Tongue (tissue), 2 donors: ENCODE results near the gene MMAB. TPM values are rescaled to one million over a fixed set of nuclear protein-coding genes. Genes with fewer than 3 reads are reported as not detected.

Experiments used
- DNase-seq: peaks from one replicate; pipeline ENCODE4 v3.0.0-alpha.2; 2015
- total RNA-seq: library from RNA; depleted of rRNA; stranded (reverse); fragments of >200 nt; gene quantifications from one replicate; pipeline ENCODE4 v1.2.3, GENCODE V29; 2014

Gene MMAB
- total RNA-seq, 1 donor from 2014 or later, result 17.2 TPM

DNA sequence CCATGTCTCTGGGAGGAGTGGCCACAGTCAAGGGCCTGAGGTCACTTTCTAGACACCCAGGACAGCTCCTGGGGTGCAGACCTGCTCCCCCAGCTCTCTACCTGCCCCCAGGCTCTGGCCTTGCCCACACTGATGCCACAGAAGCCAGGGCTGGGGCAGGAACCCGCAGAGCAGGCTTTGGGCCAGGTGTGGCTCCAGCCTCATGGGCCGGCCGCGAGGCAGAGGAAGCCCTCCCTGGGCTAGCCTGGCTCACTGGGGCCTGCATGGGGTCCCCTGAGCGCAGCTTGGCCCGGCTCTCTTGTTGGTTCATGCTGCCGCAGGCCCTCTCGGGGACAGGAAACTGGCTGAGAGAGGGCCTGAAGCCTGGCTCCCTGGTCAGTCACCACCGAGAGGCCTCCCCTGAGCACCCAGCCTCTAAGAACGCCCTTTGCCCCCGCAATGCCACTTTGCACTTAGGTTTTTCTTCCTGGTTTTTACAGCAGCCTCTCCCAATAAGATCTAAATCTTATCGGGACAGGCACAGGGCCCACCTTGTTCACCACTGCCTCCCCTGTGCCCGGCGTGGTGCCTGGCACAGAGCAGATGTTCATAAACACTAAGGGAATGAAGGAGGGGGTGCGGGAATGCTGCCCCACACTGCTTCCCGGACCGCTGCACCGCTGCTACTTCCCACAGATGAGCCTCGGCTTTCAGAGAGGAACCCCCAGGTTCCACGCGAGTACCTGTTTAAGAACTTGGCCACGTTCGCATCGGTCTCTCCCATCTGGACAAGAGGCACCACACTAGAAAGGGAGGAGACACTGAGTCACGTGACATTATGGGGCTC lies 14.7 kb downstream of the MMAB start:
- no peak for DNase-seq

DNA sequence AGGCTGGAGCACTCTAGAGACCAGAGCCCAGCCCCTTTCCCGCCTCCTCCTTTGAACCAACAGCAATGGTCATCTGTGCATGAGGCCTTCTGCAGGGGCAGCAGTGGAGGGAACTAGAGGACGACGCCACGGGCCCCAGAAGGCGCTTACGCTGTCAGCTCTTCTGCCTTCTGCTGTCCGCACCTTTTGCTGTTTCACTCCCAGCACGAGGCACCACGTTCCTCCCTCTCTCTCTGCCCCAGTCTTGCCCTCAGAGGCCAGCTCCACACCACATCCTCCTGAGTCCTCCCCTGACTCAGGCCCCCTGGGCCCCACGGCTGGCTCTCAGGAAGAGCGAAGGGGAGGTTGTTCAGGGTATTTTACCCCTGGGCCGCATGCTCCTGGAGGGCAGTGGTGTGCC lies 15.5 kb downstream of the MMAB start:
- DNase-seq, result no peak

DNA sequence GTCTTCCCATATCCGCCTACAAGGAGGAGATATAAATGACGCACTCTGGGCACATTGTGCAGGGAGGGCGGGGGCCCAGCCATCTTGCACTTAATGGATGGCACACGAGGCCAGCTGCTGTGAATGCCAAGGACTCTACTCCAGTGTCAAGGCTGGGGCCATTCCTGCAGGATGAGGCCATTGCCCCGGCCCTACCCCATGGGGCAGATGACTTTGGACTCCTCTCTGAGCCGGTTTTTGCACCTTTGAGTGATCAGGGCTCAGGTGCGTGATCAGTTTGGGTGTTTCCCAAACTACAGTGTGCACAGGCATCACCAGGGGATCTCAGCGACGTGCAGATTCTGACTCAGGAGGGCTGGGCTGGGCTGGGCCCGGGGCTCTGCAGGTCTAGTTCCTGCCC lies 16.1 kb downstream of the MMAB start:
- DNase-seq, result no peak

DNA sequence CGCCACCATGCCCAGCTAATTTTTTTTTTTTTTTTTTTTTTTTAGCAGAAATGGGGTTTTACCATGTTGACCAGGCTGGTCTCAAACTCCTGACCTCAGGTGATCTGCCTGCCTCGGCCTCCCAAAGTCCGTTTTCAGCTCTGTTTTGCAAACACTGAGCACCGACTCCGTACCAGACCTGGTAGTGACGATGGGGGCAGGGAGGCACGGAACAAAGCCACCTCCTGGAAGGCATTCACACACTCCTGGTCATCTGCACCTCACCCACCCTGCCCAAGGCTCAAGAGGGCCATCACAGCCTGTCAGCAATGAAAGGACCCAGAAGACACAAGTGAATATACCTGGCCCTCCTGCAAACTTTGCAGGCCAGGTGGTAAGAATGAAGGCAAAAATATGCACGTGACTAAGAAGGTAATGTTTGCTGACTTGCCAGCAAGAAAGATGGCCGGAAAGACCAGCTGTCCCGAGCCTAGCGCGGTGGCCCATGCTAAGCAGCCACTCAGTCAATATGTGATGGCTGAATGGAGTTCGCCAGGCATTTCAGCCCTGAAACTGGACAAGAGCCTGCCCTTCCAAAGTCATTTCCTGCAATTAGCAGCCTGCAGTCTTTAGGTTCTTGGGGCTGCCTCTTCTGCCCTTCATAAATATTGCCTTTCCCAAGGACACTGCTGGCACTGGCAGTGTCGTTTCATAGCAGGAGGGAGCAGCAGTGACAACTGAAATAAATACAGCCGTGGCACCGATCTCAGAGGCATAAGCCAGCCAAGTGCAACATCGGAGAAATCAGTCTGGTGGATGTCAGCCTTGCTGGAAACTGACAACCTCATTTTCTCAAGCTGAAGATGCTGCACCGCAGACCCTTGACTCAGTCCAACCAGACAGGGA lies 17.6 kb downstream of the MMAB start:
- no peak for DNase-seq

DNA sequence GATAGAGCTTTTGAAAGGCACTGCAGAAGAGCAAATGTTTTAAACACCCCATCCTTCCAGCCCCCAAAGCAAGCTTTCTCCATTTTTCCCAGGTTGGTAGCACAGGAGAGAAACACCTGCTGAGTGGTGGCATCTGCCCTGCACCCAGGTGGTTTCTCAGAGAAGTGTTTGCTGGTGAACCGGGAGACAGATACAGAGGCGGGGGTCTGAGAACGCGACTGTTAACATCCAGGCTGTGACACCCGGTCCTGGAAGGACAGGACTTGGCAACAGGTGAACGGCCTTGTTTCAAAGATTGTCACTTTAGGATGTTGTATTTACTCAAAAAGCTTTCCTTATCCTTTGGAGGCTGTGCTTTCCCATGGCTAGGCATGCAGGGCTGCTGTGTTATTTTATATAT lies 18.5 kb downstream of the MMAB start:
- DNase-seq, result no peak

DNA sequence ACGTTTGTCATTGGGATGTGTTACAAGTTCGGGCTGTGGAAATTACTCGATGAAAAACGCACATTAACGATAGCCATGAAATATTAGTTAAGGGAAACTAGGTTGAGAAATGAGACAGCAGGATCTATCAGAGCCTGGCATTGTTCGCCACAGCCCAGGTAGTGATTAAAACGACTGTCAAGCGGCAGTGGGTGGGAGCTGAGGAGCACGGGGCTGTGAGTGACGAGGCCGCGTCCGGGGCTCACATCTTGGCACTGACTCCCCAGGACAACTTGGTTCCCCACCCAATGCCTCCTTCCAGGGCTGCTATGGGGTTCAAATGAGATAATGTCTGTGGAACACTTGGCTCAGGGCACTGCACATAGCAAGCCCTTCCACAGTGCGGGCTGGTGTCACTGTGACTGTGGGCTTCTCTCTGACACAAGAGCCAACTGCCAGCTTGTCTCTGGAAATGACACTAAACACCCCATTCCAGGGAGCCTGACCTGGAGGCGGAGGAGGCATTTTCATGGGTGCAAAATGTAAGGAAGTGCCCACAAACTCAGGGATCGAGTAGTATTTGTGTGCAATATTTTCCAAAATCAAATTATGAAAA lies 19.3 kb downstream of the MMAB start:
- no peak for DNase-seq

DNA sequence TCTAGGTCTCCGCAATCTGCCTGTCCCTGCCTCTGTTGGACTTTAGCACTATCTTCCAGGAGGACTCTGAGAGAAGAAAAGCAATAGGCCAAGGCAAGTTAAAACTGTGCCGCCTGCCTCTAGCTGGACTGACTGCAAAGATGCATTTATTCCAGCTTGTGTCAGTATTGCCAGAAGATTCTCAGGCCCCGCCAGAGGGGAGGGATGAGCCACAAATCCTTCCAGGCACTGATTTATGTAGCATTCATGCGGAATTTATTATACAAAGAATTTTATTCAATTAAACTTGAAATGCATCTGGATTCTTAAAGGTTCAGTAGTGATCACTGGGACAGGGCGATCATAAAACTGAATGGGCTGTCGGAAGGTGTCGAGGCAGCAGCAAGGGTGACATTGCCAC lies 19.8 kb downstream of the MMAB start:
- DNase-seq, result no peak

DNA sequence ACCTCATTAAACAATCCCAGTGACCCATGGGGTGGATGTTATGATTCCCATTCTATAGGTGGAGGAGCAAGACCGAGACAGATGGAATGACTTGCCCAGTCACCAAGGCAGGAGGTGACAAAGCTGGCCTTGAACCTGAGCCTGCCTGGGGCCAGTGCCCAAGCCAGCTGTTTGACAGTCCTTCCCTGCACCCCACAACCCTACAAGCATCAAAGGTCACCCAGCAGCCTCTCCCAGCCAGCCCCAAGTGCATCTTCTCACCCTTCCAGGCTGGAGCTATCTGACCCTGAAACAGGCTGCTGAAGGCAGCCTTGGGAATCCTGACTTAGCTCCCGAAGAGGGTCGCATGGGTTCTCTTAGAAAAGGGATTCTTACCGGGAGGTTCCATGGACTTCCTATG lies 20.3 kb downstream of the MMAB start:
- DNase-seq, result no peak

DNA sequence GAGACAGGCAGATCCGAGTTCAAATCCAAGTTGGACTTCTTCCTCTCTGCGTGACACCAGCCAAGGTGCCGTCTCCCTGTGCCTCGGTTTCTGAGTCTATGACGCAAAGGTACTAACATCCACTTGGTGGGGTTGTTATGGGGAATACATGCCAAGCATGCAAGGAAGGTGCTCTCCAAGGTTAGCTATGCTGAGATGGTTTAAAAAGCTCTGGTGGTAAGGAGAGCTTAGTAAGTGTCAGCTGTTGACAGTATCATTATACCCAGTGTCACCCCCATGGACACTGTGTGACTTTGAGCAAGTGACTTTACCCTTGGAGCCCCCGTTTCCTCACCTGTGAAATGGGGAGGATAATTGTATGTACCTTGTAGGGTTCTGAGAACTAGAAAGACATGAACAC lies 22.2 kb downstream of the MMAB start:
- DNase-seq, result no peak

DNA sequence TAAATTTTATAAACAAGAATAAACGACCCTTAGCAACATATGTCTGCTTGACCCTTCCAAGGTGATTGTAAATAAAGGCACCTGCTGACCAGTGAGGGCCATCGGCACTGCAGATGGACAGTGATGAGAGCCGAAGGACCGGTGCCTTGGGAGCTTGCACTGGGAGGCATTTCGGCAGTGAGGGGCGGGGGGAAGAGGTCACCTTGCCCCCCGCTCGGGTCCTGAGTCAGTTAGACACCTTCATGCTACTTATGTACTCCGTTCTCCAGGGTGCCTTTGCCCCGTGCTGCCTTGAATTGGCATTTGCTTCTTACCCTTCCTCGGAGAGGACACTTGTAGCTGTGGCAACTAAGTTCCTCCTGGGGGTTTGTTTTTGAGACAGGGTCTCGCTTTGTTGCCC lies 23.0 kb downstream of the MMAB start:
- DNase-seq, result no peak

DNA sequence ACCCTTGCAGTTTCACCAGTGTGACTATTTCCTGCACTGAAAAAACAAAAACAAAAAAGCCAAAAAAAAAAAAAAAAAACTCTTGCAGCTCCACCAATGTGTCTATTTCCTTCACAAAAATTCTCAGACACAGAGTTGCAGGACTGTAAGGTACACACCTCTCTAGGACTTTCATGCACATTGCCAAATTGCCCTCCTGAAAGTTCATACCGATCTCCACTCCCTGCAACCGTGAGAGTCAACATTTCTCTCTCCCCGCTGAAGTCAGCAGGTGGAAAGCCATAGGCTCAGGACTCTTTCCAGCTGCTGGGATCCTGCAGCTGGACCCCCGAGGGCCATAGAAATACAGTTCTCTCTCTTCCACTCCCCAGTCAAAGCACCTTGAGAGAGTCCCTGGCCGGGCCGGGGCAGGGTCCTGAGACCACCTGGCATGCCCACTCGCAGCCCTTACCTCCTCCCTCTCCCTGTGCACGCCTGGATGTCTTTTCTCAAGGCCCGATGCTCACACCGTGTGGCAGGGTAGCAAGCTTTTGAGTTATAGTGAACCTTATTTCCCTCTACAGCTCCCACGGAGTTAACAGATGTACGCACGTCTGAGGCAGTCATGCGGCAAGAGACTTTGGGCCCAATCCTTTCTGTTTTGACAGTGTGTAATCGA lies 23.6 kb downstream of the MMAB start:
- no peak for DNase-seq

DNA sequence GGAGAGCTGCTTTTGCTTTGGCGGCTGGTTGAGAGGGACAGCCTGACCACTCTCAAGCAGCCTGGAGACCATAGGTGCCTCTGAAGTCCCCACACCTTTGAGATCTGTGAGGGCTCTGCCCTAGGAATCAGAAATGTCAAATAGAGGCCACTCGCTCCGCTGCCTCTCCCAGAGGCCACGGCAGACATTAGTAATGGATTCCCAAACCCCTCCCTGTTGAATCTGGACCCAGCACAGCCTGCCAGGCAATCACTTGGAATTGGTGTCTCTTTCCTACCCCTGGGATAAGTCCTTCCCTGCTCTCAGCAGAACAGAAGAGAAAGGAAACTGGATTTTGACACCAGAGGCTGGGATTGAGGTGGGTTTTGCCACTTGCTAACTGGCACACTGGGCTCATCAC lies 25.0 kb downstream of the MMAB start:
- DNase-seq, result no peak

DNA sequence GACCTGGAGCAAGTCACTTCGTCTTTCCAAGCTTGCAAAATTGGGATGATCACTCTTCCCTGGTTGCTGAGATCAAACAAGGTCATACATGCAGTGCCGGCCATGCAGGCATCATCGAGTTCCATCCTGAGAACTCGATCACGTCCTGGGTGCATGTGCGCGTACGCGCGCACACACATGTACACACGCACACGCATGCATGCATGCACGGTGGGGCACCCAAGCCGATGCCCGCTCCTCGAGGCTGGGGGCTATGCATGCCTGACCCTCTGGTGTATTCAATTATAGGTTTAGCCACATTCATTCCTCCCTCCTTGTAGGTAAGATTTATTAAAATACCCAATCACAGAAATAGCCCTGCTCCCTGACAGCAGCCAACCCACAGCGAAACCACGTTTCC lies 26.0 kb downstream of the MMAB start:
- DNase-seq, result no peak

DNA sequence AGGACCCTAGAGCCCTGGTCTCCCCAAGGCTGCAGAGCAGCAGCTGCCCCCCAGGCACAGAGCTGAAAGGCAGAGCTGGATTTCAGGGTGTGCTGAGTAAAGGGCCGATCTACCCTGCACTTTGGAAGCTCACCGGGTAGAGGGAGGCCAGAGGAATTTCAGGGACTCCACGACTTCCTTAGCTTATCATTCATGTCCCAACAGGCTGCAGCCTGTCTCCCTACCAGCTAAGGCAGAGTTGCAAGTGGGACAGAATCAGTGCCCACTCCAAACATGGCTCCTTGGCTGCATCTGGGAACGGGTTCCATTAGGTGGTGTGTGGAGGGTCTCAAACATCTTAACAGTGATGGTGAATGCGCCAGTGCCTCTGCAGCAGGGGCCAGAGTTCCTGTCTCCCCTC lies 27.5 kb downstream of the MMAB start:
- DNase-seq, result no peak

DNA sequence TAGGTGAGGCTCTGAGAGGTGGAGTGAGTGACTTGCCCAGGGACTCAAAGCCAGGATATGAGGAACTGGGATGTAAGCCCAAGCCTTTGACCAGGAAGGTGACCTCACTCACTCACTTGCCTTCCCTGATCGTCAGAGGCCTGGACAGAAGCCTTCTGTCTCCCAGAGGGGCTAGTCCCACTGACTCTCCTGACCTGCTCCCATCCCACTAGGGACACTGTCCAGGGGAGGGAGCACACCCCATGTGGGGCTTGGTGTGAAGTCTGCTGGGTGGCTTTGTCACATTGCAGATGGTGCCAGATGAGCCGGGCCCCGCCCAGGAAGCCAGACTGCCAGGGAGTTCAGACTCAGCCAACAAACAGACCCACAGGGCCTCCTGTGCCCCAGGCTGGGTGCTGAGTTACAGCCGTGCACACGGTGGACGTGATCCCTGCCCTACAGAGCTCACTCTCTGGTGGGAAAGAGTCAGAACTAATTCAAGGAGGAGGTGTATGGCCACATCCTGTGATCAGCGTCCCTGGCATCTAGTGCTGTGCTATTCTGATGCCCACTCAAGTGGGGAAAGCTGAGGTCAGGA lies 28.3 kb downstream of the MMAB start:
- no peak for DNase-seq

DNA sequence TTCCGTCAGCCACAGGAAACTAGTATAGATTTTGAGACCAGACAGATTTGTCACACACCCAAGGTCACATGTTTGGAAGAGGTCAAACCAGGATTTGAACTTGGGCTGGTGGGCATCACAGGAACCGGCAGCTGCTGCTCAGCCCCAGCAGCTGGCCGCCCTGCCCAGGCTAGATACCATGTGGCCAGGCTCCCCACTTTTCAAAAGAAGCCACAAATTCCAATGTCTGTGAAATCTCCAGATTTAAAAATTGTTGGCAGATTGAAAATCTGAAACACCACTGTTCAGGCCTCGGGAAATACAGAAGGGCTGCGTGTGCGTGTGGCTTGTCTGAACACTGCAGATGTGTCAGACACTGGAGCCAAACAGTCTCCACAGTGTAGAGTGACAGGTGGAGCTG lies 30.4 kb downstream of the MMAB start:
- no peak for DNase-seq

DNA sequence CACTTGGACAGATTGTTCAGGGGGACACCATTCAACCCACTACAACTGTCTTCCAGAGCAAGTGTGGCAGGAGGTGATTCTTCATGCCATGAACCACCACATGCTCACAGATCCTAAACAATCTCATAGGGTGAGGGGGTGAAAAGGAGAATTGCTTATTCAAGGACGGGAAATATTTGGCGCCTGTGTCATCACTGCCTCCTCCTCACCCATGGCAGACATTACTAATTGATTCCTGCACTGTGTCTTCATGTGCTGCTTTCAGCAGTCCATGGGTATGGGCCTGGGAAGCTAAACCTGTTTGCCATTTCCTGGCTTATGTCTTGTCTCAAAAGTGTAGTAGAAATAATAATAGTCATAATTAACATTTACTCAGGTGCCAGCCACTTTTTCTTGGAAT lies 31.3 kb downstream of the MMAB start:
- DNase-seq, result no peak

DNA sequence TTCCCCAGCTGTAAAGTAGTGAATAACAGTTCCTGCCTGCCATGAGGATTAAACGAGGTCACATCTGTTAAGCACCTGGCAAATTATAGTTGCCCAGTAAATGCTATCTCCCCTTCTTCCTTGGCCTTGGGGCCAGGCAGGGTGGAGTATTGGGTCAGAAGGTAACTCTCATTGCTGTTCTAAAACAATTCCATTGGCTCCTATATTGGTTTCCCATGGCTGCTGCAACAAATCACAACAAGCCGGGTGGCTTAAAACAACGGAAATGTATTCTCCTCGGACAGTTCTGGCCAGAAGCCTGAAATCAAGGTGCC lies 31.9 kb downstream of the MMAB start:
- no peak for DNase-seq

DNA sequence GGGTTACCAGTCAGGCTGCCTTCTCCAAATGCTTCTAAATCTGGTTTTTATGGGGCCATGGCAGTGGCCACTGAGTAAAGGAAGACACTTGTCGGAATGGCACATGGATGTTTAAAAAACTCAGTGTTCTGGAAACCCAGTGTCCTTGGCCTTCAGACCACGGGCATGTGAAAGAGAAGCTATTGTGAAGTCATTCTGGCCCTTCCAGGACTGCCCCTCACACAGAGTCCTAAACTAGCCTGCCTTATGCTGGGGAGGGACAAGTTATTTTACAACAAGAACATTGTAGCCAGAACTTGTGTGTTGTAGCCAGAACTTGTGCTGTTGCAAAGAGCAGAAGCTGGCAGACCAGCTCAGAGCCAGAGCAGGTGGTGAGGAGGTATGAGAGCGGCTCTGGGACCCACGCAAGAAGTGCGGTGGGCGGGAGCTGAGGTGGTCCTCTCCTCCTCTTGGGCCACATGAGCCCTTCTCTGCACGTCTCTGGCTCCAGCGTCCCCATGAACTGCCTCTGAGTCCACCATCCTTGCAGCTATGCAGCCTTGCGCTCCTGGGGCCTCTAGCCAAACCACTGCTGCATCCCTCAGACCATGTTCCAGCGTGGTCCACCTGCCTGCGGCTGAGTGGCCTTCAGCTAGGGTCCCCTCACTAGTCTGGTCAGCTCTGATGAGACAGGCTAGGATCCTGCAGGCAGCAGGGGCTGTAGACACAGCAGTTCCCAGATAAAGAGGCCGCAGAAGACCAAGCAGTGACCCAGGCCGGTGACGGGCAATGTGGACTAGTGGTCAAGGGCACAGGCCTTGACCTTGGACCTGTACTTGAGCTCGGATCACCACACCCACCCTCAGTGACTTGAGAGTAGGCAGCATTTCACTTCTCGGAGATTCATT lies 32.5 kb downstream of the MMAB start:
- no peak for DNase-seq

DNA sequence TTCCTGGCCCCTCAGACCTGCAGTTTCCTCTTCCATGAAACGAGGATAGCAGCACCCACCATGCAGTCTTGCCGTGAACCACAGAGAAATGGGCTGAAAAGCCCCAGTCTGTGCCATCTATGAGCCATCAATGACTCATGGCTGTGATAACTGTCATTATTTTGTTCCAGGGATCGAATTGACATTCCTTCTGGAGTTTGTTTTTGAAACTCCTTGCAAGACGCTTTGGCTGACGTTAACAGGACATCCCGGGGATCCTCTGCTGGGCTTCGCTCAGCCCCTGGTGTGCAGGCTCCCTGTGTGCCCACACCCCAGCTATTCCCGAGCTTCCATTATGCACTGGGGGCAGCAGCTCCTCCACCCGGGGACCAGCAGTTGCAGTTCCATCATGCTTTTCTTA lies 33.8 kb downstream of the MMAB start:
- no peak for DNase-seq

DNA sequence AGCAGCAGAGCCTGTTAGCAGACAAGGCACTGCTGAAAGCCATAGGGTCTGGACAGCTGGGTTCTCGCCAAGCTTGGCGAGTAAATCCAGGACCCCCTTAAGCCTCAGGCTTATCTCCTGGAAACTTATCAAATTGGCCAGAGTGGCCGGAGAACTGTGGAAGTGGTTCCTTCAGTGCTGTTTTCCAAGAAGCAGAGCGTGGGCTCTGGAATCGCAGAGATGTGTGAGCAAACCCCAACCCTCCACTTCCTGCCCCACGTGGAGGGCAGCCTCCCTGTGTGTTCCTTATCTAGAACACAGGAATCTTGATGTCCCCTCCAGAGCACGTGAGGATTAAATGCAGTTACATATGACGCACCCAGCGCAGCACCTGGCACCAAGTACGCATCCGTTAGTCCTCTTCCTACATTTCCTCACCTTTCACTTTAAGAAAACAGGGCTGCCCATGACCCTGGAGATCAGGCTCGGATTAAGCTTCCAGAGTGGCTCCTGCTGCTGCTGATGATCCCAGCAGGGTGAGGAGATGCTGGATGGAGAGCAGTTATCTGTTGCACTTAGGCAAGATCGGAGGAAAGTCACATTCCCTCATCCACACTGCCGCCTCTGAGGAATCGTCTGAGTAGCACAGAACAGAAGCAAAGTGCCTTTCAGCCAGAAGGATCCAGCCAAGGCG lies 35.0 kb downstream of the MMAB start:
- DNase-seq, result no peak
